HepG2 (cell line): ENCODE measurements around the gene ARHGAP4. TPM values are rescaled to one million over a fixed set of nuclear protein-coding genes. Genes with fewer than 3 reads are reported as not detected.

Experiments used
- ATAC-seq: fragments of 200-7000 bp; cut with Tn5 transposase; 3 replicates; pipeline ENCODE4 v1.9.1; 2020; ENCODE audit warnings: mild to moderate bottlenecking, moderate library complexity
- BruUV-seq: library from RNA; stranded (reverse); fragments of 400-500 nt; replicated peaks from 2 replicates; lab custom pipeline; 2021; lab: Mats Ljungman, UMichigan
- CTCF ChIA-PET: fragments of 300-600 bp; formaldehyde crosslinking; extraction: SDS; loops from one replicate; lab custom pipeline; 2021; ENCODE audit warnings: low total read pairs, inconsistent platforms, low intra/inter-chr PET ratio; lab: Yijun Ruan, JAX
- POLR2A ChIA-PET: fragments of 350-600 bp; sonication (Branson Sonifier 250); formaldehyde crosslinking; loops from one replicate; lab custom pipeline; 2020; ENCODE audit warnings: antibody characterized with exemption, inconsistent platforms; lab: Yijun Ruan, JAX
- DNase-seq: peaks from one replicate; pipeline ENCODE4 v3.0.0-alpha.2; 2015; ENCODE audit warnings: low spot score
- FAIRE-seq: peaks from 3 replicates; lab custom pipeline; 2011; peaks lifted over from hg19 to GRCh38; lab: Jason Lieb, UNC
- H2AFZ ChIP-seq: one replicate; pipeline ENCODE4 v1.6.1; 2011; ENCODE audit warnings: low read length, inconsistent platforms
- H3K27ac ChIP-seq: fragments of 300-600 bp; 3 replicates; pipeline ENCODE4 v1.8.0; 2011; ENCODE audit warnings: mixed run types, mild to moderate bottlenecking, mixed read lengths, low read length, inconsistent platforms; ENCODE audit not compliant: insufficient read depth; ENCODE audit errors: extremely low read length
- H3K27me3 ChIP-seq, 2 experiments: fragments of 200-600 bp in 1 of 2; 2 replicates in 1 of 2; 3 replicates in 1 of 2; pipeline versions ENCODE4 v1.6.0 to v1.8.0; 2011; ENCODE audit warnings: low read length in 2 of 2, mild to moderate bottlenecking in 2 of 2, moderate library complexity in 2 of 2, inconsistent platforms in 1 of 2; ENCODE audit not compliant: insufficient read depth in 2 of 2, control insufficient read depth in 1 of 2
- H3K36me3 ChIP-seq, 2 experiments: fragments of 200-600 bp in 1 of 2; replicated peaks in 1 of 2; 2 replicates in 1 of 2; 3 replicates in 1 of 2; pipeline versions ENCODE4 v1.5.1 to v1.8.0; 2011; ENCODE audit warnings: low read length in 2 of 2, inconsistent platforms in 1 of 2; ENCODE audit not compliant: insufficient read depth in 2 of 2, control insufficient read depth in 1 of 2
- H3K4me1 ChIP-seq: 2 replicates; pipeline ENCODE4 v1.5.1; 2012; ENCODE audit warnings: low read length, inconsistent platforms; ENCODE audit not compliant: insufficient read depth
- H3K4me2 ChIP-seq: 2 replicates; pipeline ENCODE4 v1.6.0; 2011; ENCODE audit warnings: low read depth, low read length, inconsistent platforms
- H3K4me3 ChIP-seq, 3 experiments: fragments of 200-600 bp in 1 of 3; sonication (generic), shearing (Covaris generic) in 1 of 3; replicated peaks in 1 of 3; 2 replicates each; pipeline ENCODE4 v1.5.1; 2011 to 2016; ENCODE audit warnings: low read length in 3 of 3, inconsistent platforms in 2 of 3, low read depth in 2 of 3, mild to moderate bottlenecking in 2 of 3, control low read depth in 1 of 3, mixed read lengths in 1 of 3; ENCODE audit not compliant: insufficient read depth in 1 of 3
- H3K79me2 ChIP-seq: one replicate; pipeline ENCODE4 v1.6.1; 2011; ENCODE audit warnings: low read length, inconsistent platforms; ENCODE audit not compliant: insufficient read depth
- H3K9ac ChIP-seq: 2 replicates; pipeline ENCODE4 v1.6.0; 2011; ENCODE audit warnings: mild to moderate bottlenecking, low read depth, low read length, inconsistent platforms; ENCODE audit not compliant: insufficient read depth
- H3K9me3 ChIP-seq: 2 replicates; pipeline ENCODE4 v1.5.1; 2012; ENCODE audit warnings: mild to moderate bottlenecking, low read length
- H4K20me1 ChIP-seq: 2 replicates; pipeline ENCODE4 v1.6.0; 2011; ENCODE audit warnings: inconsistent platforms, mild to moderate bottlenecking, low read length, moderate library complexity; ENCODE audit not compliant: insufficient read depth
- KLF15 ChIP-seq: sonication (generic); formaldehyde crosslinking; IDR thresholded peaks from 2 replicates; pipeline ENCODE4 v1.8.1; 2023; ENCODE audit warnings: borderline replicate concordance, mild to moderate bottlenecking, inconsistent platforms, missing genetic modification reagents, mixed read lengths
- ZBTB38 ChIP-seq: sonication (generic); formaldehyde crosslinking; IDR thresholded peaks from 2 replicates; pipeline ENCODE4 v1.5.1; 2020; ENCODE audit warnings: mild to moderate bottlenecking, missing genetic modification reagents
- ZFX ChIP-seq: sonication (generic); formaldehyde crosslinking; IDR thresholded peaks from 2 replicates; pipeline ENCODE4 v1.4.0; 2020; ENCODE audit warnings: mild to moderate bottlenecking, low read depth, missing genetic modification reagents, moderate library complexity
- ZNF3 ChIP-seq: IDR thresholded peaks from 2 replicates; pipeline ENCODE4 v1.7.0; 2017; ENCODE audit warnings: inconsistent platforms
- ZSCAN22 ChIP-seq: sonication (generic); formaldehyde crosslinking; IDR thresholded peaks from 2 replicates; pipeline ENCODE4 v1.4.0; 2020; ENCODE audit warnings: mild to moderate bottlenecking, missing genetic modification reagents
- WGBS: methylation state at CpG from one replicate; pipeline ENCODE4 v1.1.6; 2017; ENCODE audit warnings: low lambda C conversion rate; 5-methylcytosine and 5-hydroxymethylcytosine counted together
- in situ Hi-C: cut with HindIII; loops from 2 replicates; pipeline ENCODE4 v1.10.0; 2017; ENCODE audit warnings: low pct_unique_long_range_greater_than_20kb; ENCODE audit not compliant: extremely low pct_ligation_motif_present
- intact Hi-C: fragments of 100-400 bp; cut with micrococcal nuclease; formaldehyde crosslinking; loops from one replicate; pipeline ENCODE4 v1.10.0; 2022; ENCODE audit not compliant: unreplicated experiment
- polyA plus RNA-seq, 8 experiments: library from polyadenylated mRNA; depleted of rRNA in 3 of 8; stranded (reverse) in 7 of 8; unstranded in 1 of 8; fragments of >200 nt; fragmentation: Illumina TruSeq in 4 of 8; extraction: Trizol in 4 of 8; gene quantifications; 2 replicates each; pipeline versions ENCODE4 v1.2.1 to v1.2.3, GENCODE V29; 2011 to 2016; ENCODE audit warnings: low read depth in 4 of 8, missing spikeins in 1 of 8, mixed read lengths in 1 of 8; ENCODE audit not compliant: insufficient read depth in 1 of 8
- total RNA-seq, 5 experiments: library from RNA; depleted of rRNA; stranded (reverse); fragments of >200 nt; fragmentation: Illumina TruSeq; extraction: Trizol; gene quantifications; 2 replicates each; pipeline ENCODE4 v1.2.3, GENCODE V29; 2016; ENCODE audit warnings: low read depth in 1 of 5
- TF ChIP-seq, protein P1 (sequence below): IDR thresholded peaks from 2 replicates; pipeline ENCODE4 v1.6.1; 2016; ENCODE audit warnings: missing compliant biosample characterization, missing genetic modification reagents, borderline replicate concordance
- TF ChIP-seq, protein P2 (sequence below): sonication (generic); formaldehyde crosslinking; IDR thresholded peaks from 2 replicates; pipeline ENCODE4 v1.4.0; 2020; ENCODE audit warnings: missing genetic modification reagents
- TF ChIP-seq, protein P3 (sequence below): sonication (generic); formaldehyde crosslinking; IDR thresholded peaks from 2 replicates; pipeline ENCODE4 v1.4.0; 2020; ENCODE audit warnings: missing genetic modification reagents, mild to moderate bottlenecking, borderline replicate concordance
- TF ChIP-seq, protein P4 (sequence below): sonication (generic); formaldehyde crosslinking; IDR thresholded peaks from 2 replicates; pipeline ENCODE4 v1.4.0; 2020; ENCODE audit warnings: missing genetic modification reagents

Gene ARHGAP4
- total and polyA plus RNA-seq, 2 of the 13 experiments (the other 11 are each of a cell fraction or from before 2014, with no cell fraction given) = 0.57 to 0.64 TPM

DNA sequence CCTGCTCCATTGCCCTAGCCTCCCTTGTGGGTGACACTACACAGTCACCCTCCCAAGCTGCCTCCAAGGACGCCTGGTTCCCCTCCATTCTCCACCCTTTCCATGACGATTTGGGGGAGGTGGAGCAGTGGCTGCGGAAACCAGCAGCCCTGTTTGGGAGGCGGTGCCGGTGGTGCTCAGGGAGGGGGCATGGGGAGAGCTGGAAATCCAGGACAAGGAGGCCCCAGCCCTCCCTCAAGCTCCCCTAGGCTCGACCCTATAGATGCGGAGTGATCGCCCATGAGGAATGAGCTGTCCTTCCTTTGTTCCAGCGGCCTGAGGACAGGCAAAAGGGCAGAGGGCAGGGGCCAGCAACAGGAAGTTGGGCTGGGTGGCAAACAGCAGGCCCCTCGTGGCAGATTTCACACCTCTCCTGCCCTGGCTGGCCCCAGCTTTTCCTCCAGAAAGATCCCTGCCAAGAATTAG is 22.0 kb upstream of the ARHGAP4 start:
- DNase-seq = peak; percentile 45
- Histone ChIP-seq H3K79me2 (no peaks in the 10 kb centered on the region), H3K4me3 (no peak overlapping the region), H2AFZ (no peak overlapping the region), H3K4me2 (no peak overlapping the region), H3K36me3 (peaks cover 6 to 23% of the 10 kb centered on the region in 2 experiments; a peak in 4 of 5 replicates), H3K27ac (peak overlapping the region; percentile 72), H3K9ac (0 out of 2 replicates have a peak overlapping the region, but pooled peaks have one; percentile 29), H4K20me1 (no peaks in the 10 kb centered on the region), H3K4me1 (peaks cover 47% of the 10 kb centered on the region), H3K9me3 (no peaks in the 10 kb centered on the region), H3K27me3 (no peaks in the 10 kb centered on the region)
- in situ Hi-C loops = no loop called here
- intact Hi-C loops = loop anchor here (10.0 kb wide), 1 partner anchor 183 kb away; the partner anchor contains the start of gene PLXNB3
- BruUV-seq = TSS peak; percentile 47
- ChIA-PET POLR2A (interaction anchor here (1.0 to 5.8 kb wide), 6 partner anchors 13 to 184 kb away, joined by 3 to 82 read pairs (median 8); partner anchors contain the start of genes HCFC1, NAA10 and PLXNB3), CTCF (interaction anchor here (0.7 to 3.6 kb wide), 2 partner anchors 24 to 184 kb away, joined by 3 to 29 read pairs; partner anchors contain the start of gene PLXNB3)
- ATAC-seq = peak; percentile 5; the same call in 2 of the 3 replicates
- WGBS = 0% methylated on average over 2 of the region's 10 CpGs
- peak; percentile 75 for FAIRE-seq
- TF ChIP-seq ZNF3 (no peak), ZFX (CRISPR knock-in tag) (peak; percentile 59), ZBTB38 (CRISPR knock-in tag) (peak; percentile 64; the same call in 1 of the 2 replicates), KLF15 (CRISPR knock-in tag) (no peak), ZSCAN22 (CRISPR knock-in tag) (no peak)
- TF ChIP-seq, protein P1, sequence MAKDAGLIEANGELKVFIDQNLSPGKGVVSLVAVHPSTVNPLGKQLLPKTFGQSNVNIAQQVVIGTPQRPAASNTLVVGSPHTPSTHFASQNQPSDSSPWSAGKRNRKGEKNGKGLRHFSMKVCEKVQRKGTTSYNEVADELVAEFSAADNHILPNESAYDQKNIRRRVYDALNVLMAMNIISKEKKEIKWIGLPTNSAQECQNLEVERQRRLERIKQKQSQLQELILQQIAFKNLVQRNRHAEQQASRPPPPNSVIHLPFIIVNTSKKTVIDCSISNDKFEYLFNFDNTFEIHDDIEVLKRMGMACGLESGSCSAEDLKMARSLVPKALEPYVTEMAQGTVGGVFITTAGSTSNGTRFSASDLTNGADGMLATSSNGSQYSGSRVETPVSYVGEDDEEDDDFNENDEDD = peak; percentile 86; the same call in 1 of the 2 replicates
- TF ChIP-seq, protein P2, sequence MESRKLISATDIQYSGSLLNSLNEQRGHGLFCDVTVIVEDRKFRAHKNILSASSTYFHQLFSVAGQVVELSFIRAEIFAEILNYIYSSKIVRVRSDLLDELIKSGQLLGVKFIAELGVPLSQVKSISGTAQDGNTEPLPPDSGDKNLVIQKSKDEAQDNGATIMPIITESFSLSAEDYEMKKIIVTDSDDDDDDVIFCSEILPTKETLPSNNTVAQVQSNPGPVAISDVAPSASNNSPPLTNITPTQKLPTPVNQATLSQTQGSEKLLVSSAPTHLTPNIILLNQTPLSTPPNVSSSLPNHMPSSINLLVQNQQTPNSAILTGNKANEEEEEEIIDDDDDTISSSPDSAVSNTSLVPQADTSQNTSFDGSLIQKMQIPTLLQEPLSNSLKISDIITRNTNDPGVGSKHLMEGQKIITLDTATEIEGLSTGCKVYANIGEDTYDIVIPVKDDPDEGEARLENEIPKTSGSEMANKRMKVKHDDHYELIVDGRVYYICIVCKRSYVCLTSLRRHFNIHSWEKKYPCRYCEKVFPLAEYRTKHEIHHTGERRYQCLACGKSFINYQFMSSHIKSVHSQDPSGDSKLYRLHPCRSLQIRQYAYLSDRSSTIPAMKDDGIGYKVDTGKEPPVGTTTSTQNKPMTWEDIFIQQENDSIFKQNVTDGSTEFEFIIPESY (CRISPR knock-in tag) = no peak
- TF ChIP-seq, protein P3, sequence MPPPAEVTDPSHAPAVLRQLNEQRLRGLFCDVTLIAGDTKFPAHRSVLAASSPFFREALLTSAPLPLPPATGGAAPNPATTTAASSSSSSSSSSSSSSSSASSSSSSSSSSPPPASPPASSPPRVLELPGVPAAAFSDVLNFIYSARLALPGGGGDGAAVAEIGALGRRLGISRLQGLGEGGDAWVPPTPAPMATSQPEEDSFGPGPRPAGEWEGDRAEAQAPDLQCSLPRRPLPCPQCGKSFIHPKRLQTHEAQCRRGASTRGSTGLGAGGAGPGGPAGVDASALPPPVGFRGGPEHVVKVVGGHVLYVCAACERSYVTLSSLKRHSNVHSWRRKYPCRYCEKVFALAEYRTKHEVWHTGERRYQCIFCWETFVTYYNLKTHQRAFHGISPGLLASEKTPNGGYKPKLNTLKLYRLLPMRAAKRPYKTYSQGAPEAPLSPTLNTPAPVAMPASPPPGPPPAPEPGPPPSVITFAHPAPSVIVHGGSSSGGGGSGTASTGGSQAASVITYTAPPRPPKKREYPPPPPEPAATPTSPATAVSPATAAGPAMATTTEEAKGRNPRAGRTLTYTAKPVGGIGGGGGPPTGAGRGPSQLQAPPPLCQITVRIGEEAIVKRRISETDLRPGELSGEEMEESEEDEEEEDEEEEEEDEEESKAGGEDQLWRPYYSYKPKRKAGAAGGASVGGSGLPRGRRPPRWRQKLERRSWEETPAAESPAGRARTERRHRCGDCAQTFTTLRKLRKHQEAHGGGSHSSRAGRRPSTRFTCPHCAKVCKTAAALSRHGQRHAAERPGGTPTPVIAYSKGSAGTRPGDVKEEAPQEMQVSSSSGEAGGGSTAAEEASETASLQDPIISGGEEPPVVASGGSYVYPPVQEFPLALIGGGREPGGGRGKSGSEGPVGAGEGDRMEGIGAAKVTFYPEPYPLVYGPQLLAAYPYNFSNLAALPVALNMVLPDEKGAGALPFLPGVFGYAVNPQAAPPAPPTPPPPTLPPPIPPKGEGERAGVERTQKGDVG = peak; percentile 45; the same call in 1 of the 2 replicates
- TF ChIP-seq, protein P4, sequence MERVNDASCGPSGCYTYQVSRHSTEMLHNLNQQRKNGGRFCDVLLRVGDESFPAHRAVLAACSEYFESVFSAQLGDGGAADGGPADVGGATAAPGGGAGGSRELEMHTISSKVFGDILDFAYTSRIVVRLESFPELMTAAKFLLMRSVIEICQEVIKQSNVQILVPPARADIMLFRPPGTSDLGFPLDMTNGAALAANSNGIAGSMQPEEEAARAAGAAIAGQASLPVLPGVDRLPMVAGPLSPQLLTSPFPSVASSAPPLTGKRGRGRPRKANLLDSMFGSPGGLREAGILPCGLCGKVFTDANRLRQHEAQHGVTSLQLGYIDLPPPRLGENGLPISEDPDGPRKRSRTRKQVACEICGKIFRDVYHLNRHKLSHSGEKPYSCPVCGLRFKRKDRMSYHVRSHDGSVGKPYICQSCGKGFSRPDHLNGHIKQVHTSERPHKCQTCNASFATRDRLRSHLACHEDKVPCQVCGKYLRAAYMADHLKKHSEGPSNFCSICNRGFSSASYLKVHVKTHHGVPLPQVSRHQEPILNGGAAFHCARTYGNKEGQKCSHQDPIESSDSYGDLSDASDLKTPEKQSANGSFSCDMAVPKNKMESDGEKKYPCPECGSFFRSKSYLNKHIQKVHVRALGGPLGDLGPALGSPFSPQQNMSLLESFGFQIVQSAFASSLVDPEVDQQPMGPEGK = peak; percentile 61
